Activated naive CD8-positive, alpha-beta T cell treated with anti-CD3 and anti-CD28 coated beads, Interleukin-2, amount 10 ng/mL, durations not matched to agents 7 days and 5 days (primary cell): Measurements from ENCODE around the gene PITRM1. TPM values are rescaled to one million over a fixed set of nuclear protein-coding genes. Genes with fewer than 3 reads are reported as not detected.
"Not testable (repeated sequence)": the region's sequence is repeated elsewhere in the genome, so short reads cannot be mapped to it uniquely, and the experiment has no call there.

Source experiments
- ATAC-seq: fragments of 150-1000 bp; cut with Tn5 transposase; one replicate; pipeline ENCODE4 v1.10.0; 2021; ENCODE audit warnings: low read depth, moderate library complexity
- POLR2A ChIA-PET: fragments of 350-600 bp; sonication (Branson Sonifier 250); formaldehyde crosslinking; loops from one replicate; lab custom pipeline; 2021; ENCODE audit warnings: antibody characterized with exemption; lab: Charles Lee
- DNase-seq: peaks from one replicate; pipeline ENCODE4 v3.0.0; 2021
- H3K27ac Mint-ChIP-seq: one replicate; pipeline ENCODE4 v1.8.0; 2022; ENCODE audit warnings: mild to moderate bottlenecking, mixed read lengths
- H3K27me3 Mint-ChIP-seq: one replicate; pipeline ENCODE4 v1.8.0; 2022; ENCODE audit warnings: mild to moderate bottlenecking, moderate library complexity, mixed read lengths
- H3K36me3 Mint-ChIP-seq: one replicate; pipeline ENCODE4 v1.8.0; 2021; ENCODE audit warnings: mild to moderate bottlenecking, mixed read lengths
- H3K4me1 Mint-ChIP-seq: one replicate; pipeline ENCODE4 v1.8.0; 2021; ENCODE audit warnings: mixed read lengths
- H3K4me3 Mint-ChIP-seq: one replicate; pipeline ENCODE4 v1.8.0; 2022; ENCODE audit warnings: mild to moderate bottlenecking, moderate library complexity, mixed read lengths
- H3K9me3 Mint-ChIP-seq: one replicate; pipeline ENCODE4 v1.8.0; 2021; ENCODE audit warnings: mixed read lengths
- total RNA-seq, 2 experiments: library from RNA; stranded (reverse); gene quantifications; one replicate each; pipeline ENCODE4 v1.2.3, GENCODE V29; 2021

Gene PITRM1
- total RNA-seq, 2 experiments from 2014 or later, result 64.4 to 65.2 TPM

DNA sequence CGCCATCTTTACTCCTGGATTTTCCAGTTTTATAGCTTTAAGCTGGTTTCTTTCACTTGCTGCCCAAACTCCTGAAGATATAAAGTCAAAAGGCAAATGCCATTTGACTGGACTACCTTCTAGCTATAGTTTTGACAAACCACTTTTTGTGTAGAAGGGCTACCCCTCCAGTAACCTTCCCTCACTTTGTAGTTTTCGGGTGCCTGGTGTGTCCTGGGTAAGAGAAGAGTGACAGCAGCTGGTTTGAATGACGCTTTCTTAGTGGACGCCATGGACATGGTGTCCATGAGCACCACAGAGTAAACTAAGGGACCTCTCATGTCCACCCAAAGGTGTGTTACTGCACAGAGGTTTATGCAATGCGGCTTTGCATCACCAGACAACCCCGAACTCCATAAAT is 21.2 kb upstream of the PITRM1 start:
- H3K27ac Mint-ChIP-seq, result no peak overlapping the region
- H3K4me3 Mint-ChIP-seq, result no peak overlapping the region
- ATAC-seq (no peak), DNase-seq (no peak)
- H3K4me1 Mint-ChIP-seq, result peaks cover 18% of the 10 kb centered on the region
- H3K27me3 Mint-ChIP-seq, result peaks cover 58% of the 10 kb centered on the region
- H3K9me3 Mint-ChIP-seq, result no peaks in the 10 kb centered on the region
- POLR2A ChIA-PET, result no interaction called here
- no peaks in the 10 kb centered on the region for H3K36me3 Mint-ChIP-seq

DNA sequence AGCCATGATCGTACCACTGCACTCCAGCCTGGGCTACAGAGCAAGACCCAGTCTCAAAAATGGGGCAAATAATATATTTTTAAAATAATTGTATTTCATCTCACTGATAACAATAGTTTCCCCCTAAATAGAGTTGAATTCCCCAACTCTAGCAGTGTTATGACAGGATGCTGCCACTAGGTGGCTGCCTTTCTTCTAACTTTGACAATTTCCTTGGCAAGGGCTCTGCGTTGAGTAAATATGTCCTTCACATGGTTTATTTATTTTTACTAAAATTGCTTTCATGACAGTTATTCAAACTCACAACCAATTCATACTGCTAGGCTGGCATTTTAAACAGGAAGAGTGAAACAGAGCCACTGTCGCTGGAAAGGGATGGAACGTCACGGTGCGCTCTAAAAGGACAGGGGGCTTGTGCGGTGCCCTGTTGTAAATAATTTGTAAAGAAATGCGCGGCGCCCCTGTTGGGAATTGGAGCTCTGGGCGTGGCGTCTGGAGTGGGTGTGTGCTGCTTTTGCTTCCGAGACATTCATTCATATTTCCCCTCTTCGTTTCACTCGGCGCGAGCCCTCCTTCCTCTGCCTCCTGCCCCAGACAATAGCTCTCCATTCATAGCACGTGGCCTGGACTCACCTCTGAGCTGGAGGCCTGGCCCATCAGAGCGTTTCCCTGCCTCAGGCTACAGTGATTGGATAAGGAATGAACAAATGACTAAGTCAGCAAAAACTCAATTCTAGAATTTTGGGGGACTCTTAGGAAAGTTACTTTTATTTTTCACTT is 20.5 kb upstream of the PITRM1 start:
- no peak for DNase-seq
- POLR2A ChIA-PET, result no interaction called here
- Mint-ChIP-seq H3K4me1 (peaks cover 12% of the 10 kb centered on the region), H3K4me3 (no peak overlapping the region), H3K36me3 (no peaks in the 10 kb centered on the region), H3K27me3 (peaks cover 53% of the 10 kb centered on the region), H3K9me3 (no peaks in the 10 kb centered on the region), H3K27ac (no peak overlapping the region)
- no peak for ATAC-seq

DNA sequence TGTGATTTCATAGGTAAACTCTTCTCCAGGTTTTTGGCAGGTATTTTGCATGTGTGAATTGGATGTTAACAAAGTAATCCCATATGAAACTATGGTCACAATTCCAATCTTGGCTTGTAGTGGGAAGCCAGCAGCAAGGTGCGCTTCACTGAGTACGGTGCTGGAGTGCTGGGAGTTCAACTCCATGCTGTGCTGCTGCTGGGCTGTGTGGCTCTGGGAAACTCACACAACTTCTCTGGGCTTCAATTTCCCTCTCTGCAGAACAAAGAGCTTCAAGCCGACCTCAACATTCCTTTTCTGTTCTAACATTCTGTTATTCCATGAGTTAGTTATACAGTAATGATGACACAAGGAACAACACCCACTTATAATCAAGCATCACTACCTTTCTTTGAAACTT is 18.2 kb upstream of the PITRM1 start:
- H3K4me3 Mint-ChIP-seq, result no peak overlapping the region
- H3K27ac Mint-ChIP-seq, result no peak overlapping the region
- H3K9me3 Mint-ChIP-seq, result no peaks in the 10 kb centered on the region
- POLR2A ChIA-PET, result no interaction called here
- H3K36me3 Mint-ChIP-seq, result no peaks in the 10 kb centered on the region
- no peak for ATAC-seq
- peaks cover 40% of the 10 kb centered on the region for H3K27me3 Mint-ChIP-seq
- DNase-seq, result no peak
- H3K4me1 Mint-ChIP-seq, result peaks cover 10% of the 10 kb centered on the region

DNA sequence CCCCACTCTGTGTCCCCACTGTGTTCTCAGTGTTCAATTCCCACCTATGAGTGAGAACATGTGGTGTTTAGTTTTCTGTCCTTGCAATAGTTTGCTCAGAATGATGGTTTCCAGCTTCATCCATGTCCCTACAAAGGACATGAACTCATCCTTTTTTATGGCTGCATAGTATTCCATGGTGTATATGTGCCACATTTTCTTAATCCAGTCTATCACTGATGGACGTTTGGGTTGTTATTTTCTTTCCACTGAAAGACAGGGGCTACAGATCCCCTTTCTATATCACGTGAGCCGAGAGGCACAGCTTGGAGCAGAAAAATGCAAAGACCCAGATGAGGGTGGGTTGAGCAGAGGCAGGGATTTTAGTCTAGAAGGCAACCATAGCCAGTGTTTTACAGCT is 14.6 kb upstream of the PITRM1 start:
- H3K4me1 Mint-ChIP-seq, H3K4me3 Mint-ChIP-seq, H3K36me3 Mint-ChIP-seq, H3K9me3 Mint-ChIP-seq, H3K27ac Mint-ChIP-seq, DNase-seq, ATAC-seq: not testable (repeated sequence)
- peaks cover 38% of the 10 kb centered on the region for H3K27me3 Mint-ChIP-seq
- POLR2A ChIA-PET, result interaction anchor here (1.1 kb wide), 1 partner anchor 14 kb away, joined by 5 read pairs; no protein-coding TSS in a partner anchor

DNA sequence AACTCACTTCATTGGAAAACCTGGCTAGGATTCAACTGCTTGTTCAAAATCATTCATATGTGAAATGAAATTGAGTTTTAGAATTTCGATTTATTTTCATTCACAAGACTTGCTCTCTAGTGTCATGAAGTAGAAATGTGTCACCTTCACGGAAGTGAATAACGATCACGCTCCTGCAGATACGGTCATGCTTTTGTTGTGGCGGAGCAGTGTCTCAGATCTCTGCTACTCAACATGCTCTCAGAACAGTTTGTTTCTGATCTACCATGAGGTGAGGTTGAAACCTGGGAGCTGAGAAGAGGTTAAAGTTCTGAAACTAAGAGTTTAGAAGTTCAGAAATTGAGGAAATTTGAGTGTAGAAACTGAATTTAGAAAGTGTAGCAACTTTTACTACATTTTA is 13.8 kb upstream of the PITRM1 start:
- Mint-ChIP-seq H3K36me3 (no peaks in the 10 kb centered on the region), H3K4me3 (peak overlapping the region; percentile 45), H3K4me1 (peaks cover 8% of the 10 kb centered on the region), H3K27me3 (peaks cover 36% of the 10 kb centered on the region), H3K9me3 (no peaks in the 10 kb centered on the region), H3K27ac (no peak overlapping the region)
- ATAC-seq (peak; percentile 99), DNase-seq (no peak)
- POLR2A ChIA-PET, result interaction anchor here (0.7 to 1.1 kb wide), 2 partner anchors 13 to 599 kb away, joined by 3 to 5 read pairs; partner anchors contain the start of gene KLF6

DNA sequence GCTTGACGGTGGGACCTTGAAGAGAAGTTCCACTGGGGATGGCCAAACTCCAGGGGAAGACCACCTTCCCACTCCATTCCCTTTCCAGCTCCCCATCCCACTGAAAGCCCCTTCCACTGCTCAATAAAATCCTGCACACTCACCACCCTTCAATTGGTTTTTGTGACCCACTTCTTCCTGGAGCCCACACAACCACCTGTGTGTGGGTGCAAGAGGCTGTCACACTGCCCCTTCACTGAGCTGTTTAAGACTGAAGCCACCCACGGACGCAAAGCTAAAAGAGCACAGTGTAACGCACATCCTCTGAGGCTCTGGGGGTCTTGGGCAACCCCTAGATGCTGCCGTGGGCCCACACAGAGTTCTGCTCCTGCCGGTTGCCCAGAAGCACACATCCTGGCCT is 12.8 kb upstream of the PITRM1 start:
- Mint-ChIP-seq H3K36me3 (no peaks in the 10 kb centered on the region), H3K27ac (no peak overlapping the region), H3K27me3 (peaks cover 32% of the 10 kb centered on the region), H3K9me3 (no peaks in the 10 kb centered on the region), H3K4me1 (peaks cover 8% of the 10 kb centered on the region), H3K4me3 (no peak overlapping the region)
- POLR2A ChIA-PET, result no interaction called here
- DNase-seq (no peak), ATAC-seq (no peak)

DNA sequence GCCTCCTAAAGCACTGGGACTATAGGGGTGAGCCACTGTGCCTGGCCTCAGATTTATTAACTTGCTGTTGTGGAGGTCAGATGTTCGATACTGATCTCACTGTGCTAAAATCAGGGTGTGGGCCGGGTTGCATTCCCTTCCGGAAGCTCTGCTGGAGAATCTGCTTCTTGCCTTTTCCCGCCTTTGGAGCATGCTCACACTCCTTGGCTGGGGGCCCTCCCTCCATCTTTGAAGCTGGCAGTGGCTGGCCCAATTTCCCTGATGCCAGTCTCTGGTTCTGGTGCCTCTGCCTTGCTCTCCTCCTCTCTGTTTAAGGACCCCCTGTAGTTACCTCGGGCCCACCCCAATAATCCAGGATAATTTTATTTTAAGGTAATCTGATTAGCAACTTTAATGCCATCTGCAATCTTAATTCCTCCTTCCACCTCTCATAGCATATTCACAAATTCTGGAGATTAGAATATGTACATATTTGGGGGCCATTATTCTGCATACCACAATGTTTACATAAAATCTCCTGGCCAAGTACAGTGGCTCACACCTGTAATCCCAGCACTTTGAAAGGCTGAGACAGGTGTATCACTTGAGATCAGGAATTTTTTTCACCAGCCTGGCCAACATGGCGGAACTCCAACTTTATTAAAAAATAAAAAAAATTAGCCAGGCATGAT is 7.9 kb upstream of the PITRM1 start:
- Mint-ChIP-seq H3K27ac (no peak overlapping the region), H3K36me3 (no peaks in the 10 kb centered on the region), H3K27me3 (peaks cover 52% of the 10 kb centered on the region), H3K4me3 (no peak overlapping the region), H3K4me1 (peaks cover 1% of the 10 kb centered on the region), H3K9me3 (no peaks in the 10 kb centered on the region)
- no peak for ATAC-seq
- POLR2A ChIA-PET, result no interaction called here
- DNase-seq, result no peak

DNA sequence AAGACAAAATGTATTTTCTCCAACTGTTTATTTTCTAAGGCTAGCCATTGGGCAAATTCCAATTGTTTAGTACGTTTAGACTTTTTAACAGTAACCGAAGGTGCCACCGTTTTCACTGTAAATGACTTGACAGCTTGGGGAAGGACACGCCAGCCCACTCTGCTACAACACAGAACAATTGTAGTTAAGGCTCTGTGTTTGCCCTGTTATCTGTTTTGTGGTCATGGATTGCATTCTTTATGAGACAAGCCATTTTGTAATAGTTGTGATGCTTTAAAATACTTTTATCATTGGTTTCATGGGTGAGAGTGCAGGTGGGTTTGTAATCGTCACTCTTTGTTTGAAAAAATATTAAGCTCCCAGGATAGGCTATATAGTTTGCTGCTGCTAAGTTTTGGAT is 6.6 kb upstream of the PITRM1 start:
- H3K36me3 Mint-ChIP-seq, result no peaks in the 10 kb centered on the region
- POLR2A ChIA-PET, result no interaction called here
- DNase-seq, result no peak

DNA sequence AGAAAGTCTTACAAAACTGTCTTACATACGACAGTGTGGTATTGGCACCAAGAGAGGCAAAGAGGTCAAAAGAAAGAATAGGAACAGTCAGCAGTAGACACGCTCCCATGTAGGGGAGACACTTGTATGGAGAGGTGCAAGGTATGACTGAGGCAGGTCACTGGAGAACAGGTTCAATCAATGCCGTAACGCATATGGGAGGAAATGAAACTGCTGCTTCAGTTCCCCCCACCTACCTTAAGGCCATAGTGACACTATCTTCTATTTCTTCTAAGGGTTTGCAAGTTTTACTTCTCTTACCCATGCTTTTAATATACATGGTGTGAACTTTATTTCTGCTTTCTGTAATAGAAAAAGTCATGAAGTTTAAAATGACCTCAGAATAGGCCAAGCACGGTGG is 5.5 kb upstream of the PITRM1 start:
- H3K4me3 Mint-ChIP-seq, result no peak overlapping the region
- no peaks in the 10 kb centered on the region for H3K36me3 Mint-ChIP-seq
- ATAC-seq (no peak), DNase-seq (no peak)
- no peaks in the 10 kb centered on the region for H3K9me3 Mint-ChIP-seq
- POLR2A ChIA-PET, result no interaction called here
- peaks cover 3% of the 10 kb centered on the region for H3K4me1 Mint-ChIP-seq
- H3K27ac Mint-ChIP-seq, result no peak overlapping the region
- H3K27me3 Mint-ChIP-seq, result peaks cover 41% of the 10 kb centered on the region

More for the DNA sequence above, 6.6 kb upstream of the PITRM1 start:
- peaks cover 50% of the 10 kb centered on the region for H3K27me3 Mint-ChIP-seq
- no peaks in the 10 kb centered on the region for H3K9me3 Mint-ChIP-seq
- no peak overlapping the region for H3K4me3 Mint-ChIP-seq
- H3K27ac Mint-ChIP-seq, result no peak overlapping the region
- no peaks in the 10 kb centered on the region for H3K4me1 Mint-ChIP-seq
- ATAC-seq, result no peak

DNA sequence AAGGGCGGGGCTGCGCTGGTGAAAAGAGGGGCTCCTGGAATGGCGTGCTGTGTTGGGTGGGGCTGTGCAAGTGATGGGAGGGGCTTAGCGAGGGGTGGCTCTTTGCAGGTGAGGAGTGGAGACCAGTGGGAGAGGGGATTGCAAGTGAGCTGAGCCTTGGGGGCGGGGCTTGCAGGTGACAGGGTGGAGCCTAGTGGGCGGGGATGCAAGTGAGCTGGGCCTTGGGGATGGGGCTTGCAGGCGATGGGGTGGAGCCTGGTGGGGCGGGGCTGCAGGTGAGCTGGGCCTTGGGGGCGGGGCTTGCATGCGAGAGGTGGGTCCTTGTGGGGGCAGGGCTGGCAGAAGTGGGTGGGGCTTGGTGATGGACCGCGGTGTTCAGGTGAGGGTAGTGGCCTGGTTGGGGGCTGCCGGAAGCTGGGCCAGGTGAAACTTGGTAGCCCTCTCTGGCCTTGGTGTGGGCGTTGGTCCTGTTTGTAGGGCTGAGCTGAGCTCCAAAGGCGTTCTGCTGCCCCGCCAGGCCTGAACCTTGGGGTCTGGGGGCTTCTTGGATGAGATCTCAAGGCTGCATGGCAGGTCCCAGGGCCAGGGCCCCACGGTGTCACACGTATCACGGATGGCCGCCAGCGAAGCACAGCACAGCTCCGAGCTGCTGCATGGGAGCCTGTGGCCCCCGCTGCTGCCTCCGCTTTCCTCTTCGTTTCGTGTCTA is 743 bp upstream of the PITRM1 start:
- Mint-ChIP-seq H3K36me3 (peaks cover 8% of the 10 kb centered on the region), H3K9me3 (no peaks in the 10 kb centered on the region), H3K4me3 (peak overlapping the region; percentile 85), H3K27ac (peak overlapping the region; percentile 86), H3K27me3 (peaks cover 18% of the 10 kb centered on the region), H3K4me1 (peaks cover 8% of the 10 kb centered on the region)
- DNase-seq, result no peak
- POLR2A ChIA-PET, result interaction anchor here (0.6 to 2.1 kb wide), 6 partner anchors 10 to 612 kb away, joined by 3 to 9 read pairs (median 5); partner anchors contain the start of genes KLF6 and PFKP
- ATAC-seq, result peak; percentile 34

DNA sequence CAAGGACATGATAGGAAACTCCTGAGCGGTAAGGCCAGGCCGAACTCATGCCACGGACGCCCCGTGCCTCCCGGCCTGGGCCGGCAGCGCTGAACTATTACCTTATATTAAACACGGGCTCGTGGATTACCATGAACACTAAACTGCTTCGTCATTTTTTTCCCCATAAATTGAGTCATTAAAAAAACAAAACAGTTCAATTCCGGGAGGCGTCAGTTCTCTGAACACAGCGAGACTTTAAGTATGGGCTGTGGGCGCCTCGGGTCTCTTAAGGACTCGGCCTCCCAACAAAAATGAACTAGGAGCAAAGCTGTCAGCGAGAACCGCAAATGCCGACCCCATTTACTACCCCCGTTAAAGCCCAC is 519 bp downstream of the PITRM1 start:
- no peak for DNase-seq
- POLR2A ChIA-PET, result interaction anchor here (1.0 to 2.1 kb wide), 6 partner anchors 9 to 613 kb away, joined by 3 to 9 read pairs (median 4); partner anchors contain the start of genes KLF6 and PFKP
- no peak for ATAC-seq

DNA sequence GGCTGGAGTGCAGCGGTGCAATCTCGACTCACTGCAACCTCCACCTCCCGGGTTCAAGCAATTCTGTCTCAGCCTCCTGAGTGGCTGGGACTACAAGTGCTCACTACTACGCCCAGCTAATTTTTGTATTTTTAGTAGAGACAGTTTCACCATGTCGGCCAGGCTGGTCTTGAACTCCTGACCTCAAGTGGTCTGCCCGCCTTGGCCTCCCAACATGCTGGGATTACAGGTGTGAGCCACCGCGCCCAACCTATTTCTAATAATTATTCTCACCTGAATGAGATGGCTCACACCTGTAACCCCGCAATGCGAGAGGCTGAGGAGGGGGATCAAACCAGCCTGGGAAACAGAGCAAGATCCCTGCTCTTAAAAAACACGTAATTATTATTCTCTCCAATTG is 1.1 kb downstream of the PITRM1 start:
- peaks cover 13% of the 10 kb centered on the region for H3K27me3 Mint-ChIP-seq
- not testable (repeated sequence) for ATAC-seq

More for the DNA sequence above, 519 bp downstream of the PITRM1 start:
- Mint-ChIP-seq H3K4me3 (peak overlapping the region; percentile 84), H3K36me3 (peaks cover 8% of the 10 kb centered on the region), H3K27me3 (peaks cover 18% of the 10 kb centered on the region), H3K27ac (peak overlapping the region; percentile 77), H3K4me1 (peaks cover 8% of the 10 kb centered on the region), H3K9me3 (no peaks in the 10 kb centered on the region)

DNA sequence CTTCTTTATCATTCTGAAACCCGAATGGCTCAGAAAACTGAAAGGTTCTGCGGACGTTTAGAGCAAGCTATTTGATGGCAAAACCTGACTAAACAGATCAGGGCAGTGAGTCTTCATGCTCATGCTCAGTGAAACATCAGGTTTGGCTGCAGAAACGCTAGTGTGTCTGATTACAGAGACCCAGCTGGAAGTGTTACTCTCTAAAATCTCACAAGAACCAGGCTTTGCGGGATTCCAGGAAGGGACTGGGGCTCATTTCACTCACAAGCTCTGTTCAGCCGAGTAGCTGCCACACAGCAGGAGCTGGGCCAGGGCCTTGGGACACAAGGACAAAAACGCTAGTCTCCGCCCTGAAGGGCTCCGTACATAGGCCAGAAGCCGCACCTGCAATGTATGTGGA is 2.9 kb downstream of the PITRM1 start:
- POLR2A ChIA-PET, result interaction anchor here (0.6 kb wide), 1 partner anchor 77 kb away, joined by 3 read pairs; no protein-coding TSS in a partner anchor
- no peaks in the 10 kb centered on the region for H3K9me3 Mint-ChIP-seq
- H3K27me3 Mint-ChIP-seq, result peaks cover 4% of the 10 kb centered on the region
- ATAC-seq, result no peak
- H3K27ac Mint-ChIP-seq, result no peak overlapping the region
- H3K36me3 Mint-ChIP-seq, result peaks cover 11% of the 10 kb centered on the region
- H3K4me3 Mint-ChIP-seq, result no peak overlapping the region
- DNase-seq, result no peak
- H3K4me1 Mint-ChIP-seq, result peaks cover 8% of the 10 kb centered on the region

More for the DNA sequence above, 1.1 kb downstream of the PITRM1 start:
- peak overlapping the region; percentile 84 for H3K4me3 Mint-ChIP-seq
- POLR2A ChIA-PET, DNase-seq, H3K9me3 Mint-ChIP-seq, H3K27ac Mint-ChIP-seq, H3K4me1 Mint-ChIP-seq, H3K36me3 Mint-ChIP-seq: not testable (repeated sequence)
